B cell (primary cell): ENCODE results near the gene ANAPC5.

Experiments used
- EZH2 ChIP-seq: IDR thresholded peaks from 2 replicates; pipeline ENCODE4 v1.6.1; 2012; ENCODE audit warnings: borderline replicate concordance, low read depth, mild to moderate bottlenecking, moderate library complexity, low read length; ENCODE audit not compliant: insufficient read depth, poor library complexity, severe bottlenecking
- TF ChIP-seq, protein P1 (sequence below): fragments of 200-600 bp; IDR thresholded peaks from one replicate; pipeline ENCODE4 v1.8.0; 2022; ENCODE audit warnings: antibody characterized with exemption, mild to moderate bottlenecking

DNA sequence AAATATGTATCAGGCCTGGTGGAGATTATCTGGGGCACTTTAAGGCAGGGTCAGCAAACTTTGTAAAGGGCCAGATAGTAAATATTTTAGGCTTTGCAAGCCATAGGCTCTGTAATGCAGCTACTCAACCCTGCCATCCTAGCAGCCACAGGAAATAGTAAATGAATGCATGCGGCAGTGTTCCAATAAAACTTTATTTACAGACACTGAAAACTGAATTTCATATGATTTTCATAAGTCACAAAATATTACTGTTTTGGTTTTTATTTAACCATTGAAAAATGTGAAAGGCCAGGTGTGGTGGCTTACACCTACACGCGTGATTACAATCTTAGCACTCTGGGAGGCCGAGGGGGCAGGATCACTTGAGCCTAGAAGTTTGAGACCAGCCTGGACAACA lies 52.5 kb downstream of the ANAPC5 start:
- TF ChIP-seq, protein P1, sequence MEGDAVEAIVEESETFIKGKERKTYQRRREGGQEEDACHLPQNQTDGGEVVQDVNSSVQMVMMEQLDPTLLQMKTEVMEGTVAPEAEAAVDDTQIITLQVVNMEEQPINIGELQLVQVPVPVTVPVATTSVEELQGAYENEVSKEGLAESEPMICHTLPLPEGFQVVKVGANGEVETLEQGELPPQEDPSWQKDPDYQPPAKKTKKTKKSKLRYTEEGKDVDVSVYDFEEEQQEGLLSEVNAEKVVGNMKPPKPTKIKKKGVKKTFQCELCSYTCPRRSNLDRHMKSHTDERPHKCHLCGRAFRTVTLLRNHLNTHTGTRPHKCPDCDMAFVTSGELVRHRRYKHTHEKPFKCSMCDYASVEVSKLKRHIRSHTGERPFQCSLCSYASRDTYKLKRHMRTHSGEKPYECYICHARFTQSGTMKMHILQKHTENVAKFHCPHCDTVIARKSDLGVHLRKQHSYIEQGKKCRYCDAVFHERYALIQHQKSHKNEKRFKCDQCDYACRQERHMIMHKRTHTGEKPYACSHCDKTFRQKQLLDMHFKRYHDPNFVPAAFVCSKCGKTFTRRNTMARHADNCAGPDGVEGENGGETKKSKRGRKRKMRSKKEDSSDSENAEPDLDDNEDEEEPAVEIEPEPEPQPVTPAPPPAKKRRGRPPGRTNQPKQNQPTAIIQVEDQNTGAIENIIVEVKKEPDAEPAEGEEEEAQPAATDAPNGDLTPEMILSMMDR: no peak
- TF ChIP-seq EZH2: no peak
